HepG2 (cell line): ENCODE results near the gene ZIK1. TPM values are rescaled to one million over a fixed set of nuclear protein-coding genes. Genes with fewer than 3 reads are reported as not detected.

Experiments used
- ARID5B ChIP-seq: IDR thresholded peaks from 2 replicates; pipeline ENCODE4 v1.4.0; 2020; ENCODE audit warnings: mild to moderate bottlenecking, missing genetic modification reagents
- ATF7 ChIP-seq, 2 experiments: fragments of 450-650 bp in 1 of 2; sonication (generic) in 1 of 2; formaldehyde crosslinking in 1 of 2; IDR thresholded peaks; 2 replicates each; pipeline versions ENCODE4 v1.4.0 to v1.6.1; 2016 to 2020; ENCODE audit warnings: antibody characterized with exemption in 1 of 2, mild to moderate bottlenecking in 1 of 2, missing genetic modification reagents in 1 of 2
- FOXA3 ChIP-seq: IDR thresholded peaks from 2 replicates; pipeline ENCODE4 v1.6.1; 2016; ENCODE audit warnings: missing genetic modification reagents, missing compliant biosample characterization
- GABPB1 ChIP-seq: IDR thresholded peaks from 2 replicates; pipeline ENCODE4 v1.6.1; 2016; ENCODE audit warnings: mild to moderate bottlenecking, missing genetic modification reagents, moderate library complexity, missing compliant biosample characterization
- ISL2 ChIP-seq: sonication (generic); formaldehyde crosslinking; IDR thresholded peaks from 2 replicates; pipeline ENCODE4 v1.5.0; 2020; ENCODE audit warnings: missing genetic modification reagents
- ISX ChIP-seq: sonication (generic); formaldehyde crosslinking; conservative IDR thresholded peaks from 2 replicates; pipeline ENCODE4 v1.5.0; 2020; ENCODE audit warnings: missing genetic modification reagents
- KLF6 ChIP-seq: IDR thresholded peaks from 2 replicates; pipeline ENCODE4 v1.8.0; 2016; ENCODE audit warnings: missing biosample characterization, missing genetic modification reagents
- KMT2B ChIP-seq: IDR thresholded peaks from 2 replicates; pipeline ENCODE4 v1.6.1; 2016; ENCODE audit warnings: missing genetic modification reagents, missing compliant biosample characterization
- MTF1 ChIP-seq: sonication (generic); formaldehyde crosslinking; IDR thresholded peaks from 2 replicates; pipeline ENCODE4 v1.5.0; 2020; ENCODE audit warnings: missing genetic modification reagents
- SMAD9 ChIP-seq: sonication (generic); formaldehyde crosslinking; IDR thresholded peaks from 2 replicates; pipeline ENCODE4 v1.5.1; 2020; ENCODE audit warnings: mild to moderate bottlenecking, missing genetic modification reagents
- ZBTB20 ChIP-seq: sonication (generic); formaldehyde crosslinking; IDR thresholded peaks from 2 replicates; pipeline ENCODE4 v1.8.1; 2023; ENCODE audit warnings: missing genetic modification reagents, low read depth, mild to moderate bottlenecking, borderline replicate concordance
- ZBTB34 ChIP-seq: sonication (generic); formaldehyde crosslinking; IDR thresholded peaks from 2 replicates; pipeline ENCODE4 v1.8.0; 2022; ENCODE audit warnings: mild to moderate bottlenecking, missing genetic modification reagents
- ZFP36 ChIP-seq: fragments of 150-350 bp; IDR thresholded peaks from 2 replicates; pipeline ENCODE4 v1.6.1; 2018; ENCODE audit warnings: borderline replicate concordance, low read length, low read depth; ENCODE audit not compliant: partially characterized antibody
- ZNF367 ChIP-seq: sonication (generic); formaldehyde crosslinking; IDR thresholded peaks from 2 replicates; pipeline ENCODE4 v1.4.0; 2020; ENCODE audit warnings: missing genetic modification reagents, borderline replicate concordance
- ZNF431 ChIP-seq: sonication (generic); formaldehyde crosslinking; IDR thresholded peaks from 2 replicates; pipeline ENCODE4 v1.9.0; 2022; ENCODE audit warnings: missing genetic modification reagents, low read depth, mild to moderate bottlenecking, borderline replicate concordance
- ZNF501 ChIP-seq: sonication (generic); formaldehyde crosslinking; IDR thresholded peaks from 2 replicates; pipeline ENCODE4 v1.5.1; 2020; ENCODE audit warnings: mild to moderate bottlenecking, moderate library complexity, missing genetic modification reagents
- ZNF792 ChIP-seq: IDR thresholded peaks from 2 replicates; pipeline ENCODE4 v1.6.1; 2016
- polyA plus RNA-seq, 8 experiments: library from polyadenylated mRNA; depleted of rRNA in 3 of 8; stranded (reverse) in 7 of 8; unstranded in 1 of 8; fragments of >200 nt; fragmentation: Illumina TruSeq in 4 of 8; extraction: Trizol in 4 of 8; gene quantifications; 2 replicates each; pipeline versions ENCODE4 v1.2.1 to v1.2.3, GENCODE V29; 2011 to 2016; ENCODE audit warnings: low read depth in 4 of 8, missing spikeins in 1 of 8, mixed read lengths in 1 of 8; ENCODE audit not compliant: insufficient read depth in 1 of 8
- total RNA-seq, 5 experiments: library from RNA; depleted of rRNA; stranded (reverse); fragments of >200 nt; fragmentation: Illumina TruSeq; extraction: Trizol; gene quantifications; 2 replicates each; pipeline ENCODE4 v1.2.3, GENCODE V29; 2016; ENCODE audit warnings: low read depth in 1 of 5
- TF ChIP-seq, protein P1 (sequence below): sonication (generic); formaldehyde crosslinking; IDR thresholded peaks from 2 replicates; pipeline ENCODE4 v1.4.0; 2020; ENCODE audit warnings: mild to moderate bottlenecking, missing genetic modification reagents
- TF ChIP-seq, protein P2 (sequence below): sonication (generic); formaldehyde crosslinking; IDR thresholded peaks from 2 replicates; pipeline ENCODE4 v1.4.0; 2020; ENCODE audit warnings: missing genetic modification reagents, borderline replicate concordance

Gene ZIK1
- total and polyA plus RNA-seq, 2 of the 13 experiments (the other 11 are each of a cell fraction or from before 2014, with no cell fraction given) = 2.1 to 7.2 TPM

DNA sequence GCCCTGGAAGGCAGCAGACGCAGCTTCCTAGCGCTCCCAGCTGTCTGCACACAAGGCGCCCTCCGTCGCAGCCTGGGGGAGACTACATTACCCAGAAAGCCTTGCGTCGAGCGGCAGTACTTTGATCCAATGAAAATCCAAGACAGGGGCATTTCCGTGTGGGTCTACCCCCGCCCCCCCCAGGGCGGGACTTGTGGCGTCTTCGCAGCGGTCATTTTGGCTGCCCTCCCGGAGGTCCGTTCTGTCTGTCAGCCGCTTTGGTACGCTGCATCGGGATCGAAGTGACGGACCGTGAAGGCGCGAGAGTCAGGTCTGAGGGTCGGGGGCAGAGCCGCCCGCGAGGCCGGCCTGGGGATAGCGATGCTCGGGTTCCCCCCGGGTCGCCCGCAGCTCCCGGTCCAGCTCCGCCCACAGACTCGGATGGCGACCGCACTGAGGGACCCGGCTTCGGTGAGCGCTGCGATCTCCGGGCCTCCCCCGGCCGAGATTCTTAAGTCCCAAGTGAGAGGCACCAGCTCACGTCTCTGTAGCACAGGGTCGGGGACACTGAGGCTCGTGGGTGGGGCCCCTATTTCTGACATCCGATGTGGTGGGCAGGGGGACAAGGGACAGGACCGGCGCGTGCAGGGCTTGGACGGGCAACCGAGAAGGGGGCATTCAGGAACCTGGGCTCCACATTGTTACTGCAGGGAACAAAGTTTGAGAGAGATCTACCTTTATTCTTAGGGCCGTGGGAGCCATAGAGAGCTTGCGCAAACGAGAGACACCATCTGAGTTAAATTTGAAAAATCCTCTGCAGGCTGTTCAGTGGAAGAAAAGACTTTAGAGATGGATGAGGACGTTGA is 49.3 kb downstream of the ZIK1 start, which contains the start of gene ZNF211 (continued):
- TF ChIP-seq ZFP36 (no peak), ATF7 (IDR thresholded peaks at IDR 0.05) (no peak), ATF7 (CRISPR knock-in tag; IDR thresholded peaks at IDR 0.05) (no peak), ZNF501 (CRISPR knock-in tag) (peak; percentile 81; the same call in 1 of the 2 replicates), ZBTB34 (CRISPR knock-in tag) (no peak; the same call in 1 of the 2 replicates), ZNF431 (CRISPR knock-in tag) (no peak), KLF6 (CRISPR knock-in tag) (0 out of 2 replicates have a peak, but pooled peaks have one; percentile 60), ISX (CRISPR knock-in tag) (no peak), ARID5B (peak; percentile 44; the same call in 1 of the 2 replicates), FOXA3 (CRISPR knock-in tag) (0 out of 2 replicates have a peak, but pooled peaks have one; percentile 5), GABPB1 (CRISPR knock-in tag) (peak; percentile 97), ZBTB20 (CRISPR knock-in tag) (no peak), ZNF367 (CRISPR knock-in tag) (no peak), MTF1 (CRISPR knock-in tag) (no peak), SMAD9 (no peak), KMT2B (CRISPR knock-in tag) (peak; percentile 96), ZNF792 (CRISPR knock-in tag) (peak; percentile 62; the same call in 1 of the 2 replicates), ISL2 (CRISPR knock-in tag) (peak; percentile 57)
- TF ChIP-seq, protein P1, sequence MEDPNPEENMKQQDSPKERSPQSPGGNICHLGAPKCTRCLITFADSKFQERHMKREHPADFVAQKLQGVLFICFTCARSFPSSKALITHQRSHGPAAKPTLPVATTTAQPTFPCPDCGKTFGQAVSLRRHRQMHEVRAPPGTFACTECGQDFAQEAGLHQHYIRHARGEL (CRISPR knock-in tag) = no peak
- TF ChIP-seq, protein P2, sequence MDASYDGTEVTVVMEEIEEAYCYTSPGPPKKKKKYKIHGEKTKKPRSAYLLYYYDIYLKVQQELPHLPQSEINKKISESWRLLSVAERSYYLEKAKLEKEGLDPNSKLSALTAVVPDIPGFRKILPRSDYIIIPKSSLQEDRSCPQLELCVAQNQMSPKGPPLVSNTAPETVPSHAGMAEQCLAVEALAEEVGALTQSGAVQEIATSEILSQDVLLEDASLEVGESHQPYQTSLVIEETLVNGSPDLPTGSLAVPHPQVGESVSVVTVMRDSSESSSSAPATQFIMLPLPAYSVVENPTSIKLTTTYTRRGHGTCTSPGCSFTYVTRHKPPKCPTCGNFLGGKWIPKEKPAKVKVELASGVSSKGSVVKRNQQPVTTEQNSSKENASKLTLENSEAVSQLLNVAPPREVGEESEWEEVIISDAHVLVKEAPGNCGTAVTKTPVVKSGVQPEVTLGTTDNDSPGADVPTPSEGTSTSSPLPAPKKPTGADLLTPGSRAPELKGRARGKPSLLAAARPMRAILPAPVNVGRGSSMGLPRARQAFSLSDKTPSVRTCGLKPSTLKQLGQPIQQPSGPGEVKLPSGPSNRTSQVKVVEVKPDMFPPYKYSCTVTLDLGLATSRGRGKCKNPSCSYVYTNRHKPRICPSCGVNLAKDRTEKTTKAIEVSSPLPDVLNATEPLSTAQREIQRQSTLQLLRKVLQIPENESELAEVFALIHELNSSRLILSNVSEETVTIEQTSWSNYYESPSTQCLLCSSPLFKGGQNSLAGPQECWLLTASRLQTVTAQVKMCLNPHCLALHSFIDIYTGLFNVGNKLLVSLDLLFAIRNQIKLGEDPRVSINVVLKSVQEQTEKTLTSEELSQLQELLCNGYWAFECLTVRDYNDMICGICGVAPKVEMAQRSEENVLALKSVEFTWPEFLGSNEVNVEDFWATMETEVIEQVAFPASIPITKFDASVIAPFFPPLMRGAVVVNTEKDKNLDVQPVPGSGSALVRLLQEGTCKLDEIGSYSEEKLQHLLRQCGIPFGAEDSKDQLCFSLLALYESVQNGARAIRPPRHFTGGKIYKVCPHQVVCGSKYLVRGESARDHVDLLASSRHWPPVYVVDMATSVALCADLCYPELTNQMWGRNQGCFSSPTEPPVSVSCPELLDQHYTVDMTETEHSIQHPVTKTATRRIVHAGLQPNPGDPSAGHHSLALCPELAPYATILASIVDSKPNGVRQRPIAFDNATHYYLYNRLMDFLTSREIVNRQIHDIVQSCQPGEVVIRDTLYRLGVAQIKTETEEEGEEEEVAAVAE = peak; percentile 73; the same call in 1 of the 2 replicates
